CD4-positive, alpha-beta T cell treated with Interleukin-6 at 100 ng/mL for 8 hours (primary cell): ENCODE data around the gene IRX2.

Experiments used
- DNase-seq: peaks from one replicate; pipeline ENCODE4 v3.0.0-alpha.2; 2020; ENCODE audit warnings: mixed read lengths, low spot score

The IRX2 gene

GRCh38 chr5:2755681-2756171 lies 4.2 kb upstream of the IRX2 start:
- no peak for DNase-seq

GRCh38 chr5:2755076-2755680 lies 3.7 kb upstream of the IRX2 start:
- no peak for DNase-seq

- no peak for DNase-seq
Observed at GRCh38 chr5:2754581-2755075, 3.2 kb upstream of the IRX2 start.

GRCh38 chr5:2753452-2754420 lies 2.3 kb upstream of the IRX2 start:
- no peak for DNase-seq

GRCh38 chr5:2752821-2753439 lies 1.5 kb upstream of the IRX2 start:
- no peak for DNase-seq

GRCh38 chr5:2752059-2752820 lies 763 bp upstream of the IRX2 start:
- no peak for DNase-seq

GRCh38 chr5:2750758-2751464 lies 566 bp downstream of the IRX2 start:
- DNase-seq = no peak

GRCh38 chr5:2750026-2750757 lies 1.3 kb downstream of the IRX2 start:
- DNase-seq = no peak

GRCh38 chr5:2749514-2750025 lies 1.9 kb downstream of the IRX2 start:
- no peak for DNase-seq

- no peak for DNase-seq
Observed at GRCh38 chr5:2748861-2749513, 2.5 kb downstream of the IRX2 start.

- no peak for DNase-seq
Observed at GRCh38 chr5:2748179-2748860, 3.2 kb downstream of the IRX2 start.

- no peak for DNase-seq
Observed at GRCh38 chr5:2747363-2748162, 3.9 kb downstream of the IRX2 start.

GRCh38 chr5:2746561-2747032 lies 4.9 kb downstream of the IRX2 start:
- no peak for DNase-seq

GRCh38 chr5:2744485-2744884 lies 7.0 kb downstream of the IRX2 start:
- no peak for DNase-seq

GRCh38 chr5:2742921-2743679 lies 8.4 kb downstream of the IRX2 start:
- no peak for DNase-seq

- no peak for DNase-seq
Observed at GRCh38 chr5:2741956-2742355, 9.5 kb downstream of the IRX2 start.

- DNase-seq = no peak
Observed at GRCh38 chr5:2740876-2741555, 10.5 kb downstream of the IRX2 start.
